ENCODE data around the gene ZDHHC3. TPM values are rescaled to one million over a fixed set of nuclear protein-coding genes. Genes with fewer than 3 reads are reported as not detected.

The ZDHHC3 gene
- total RNA-seq, 3 donors from 2014 or later: 33.6 to 44.5 (median 34.6) TPM

GRCh38 chr3:44893097-44893496 is 82.9 kb downstream of the ZDHHC3 start:
- no peaks in the 10 kb centered on the region for H3K36me3 Mint-ChIP-seq (ENCODE audit: insufficient read depth)
- no peak for ATAC-seq

GRCh38 chr3:44892689-44893088 is 83.3 kb downstream of the ZDHHC3 start:
- H3K27me3 Mint-ChIP-seq (ENCODE audit: low read depth): peaks cover 2% of the 10 kb centered on the region
- H3K4me3 Mint-ChIP-seq: no peak overlapping the region
- ATAC-seq (no peak), DNase-seq (no peak)
- no peaks in the 10 kb centered on the region for H3K36me3 Mint-ChIP-seq (ENCODE audit: insufficient read depth)
- H3K4me1 Mint-ChIP-seq (ENCODE audit: low read depth): no peaks in the 10 kb centered on the region
- H3K9me3 Mint-ChIP-seq: no peaks in the 10 kb centered on the region

More at GRCh38 chr3:44893097-44893496, 82.9 kb downstream of the ZDHHC3 start:
- no peak for DNase-seq
- Mint-ChIP-seq H3K4me1 (ENCODE audit: low read depth) (no peaks in the 10 kb centered on the region), H3K27me3 (ENCODE audit: low read depth) (peaks cover 2% of the 10 kb centered on the region), H3K4me3 (no peak overlapping the region), H3K9me3 (no peaks in the 10 kb centered on the region)

GRCh38 chr3:44890852-44891251 is 85.1 kb downstream of the ZDHHC3 start:
- Mint-ChIP-seq H3K4me3 (no peak overlapping the region), H3K36me3 (ENCODE audit: insufficient read depth) (no peaks in the 10 kb centered on the region), H3K27me3 (ENCODE audit: low read depth) (peaks cover 5% of the 10 kb centered on the region), H3K9me3 (no peaks in the 10 kb centered on the region), H3K4me1 (ENCODE audit: low read depth) (no peaks in the 10 kb centered on the region)
- DNase-seq (no peak), ATAC-seq (no peak)

GRCh38 chr3:44890258-44890657 is 85.7 kb downstream of the ZDHHC3 start:
- no peak overlapping the region for H3K4me3 Mint-ChIP-seq
- no peaks in the 10 kb centered on the region for H3K4me1 Mint-ChIP-seq (ENCODE audit: low read depth)
- H3K9me3 Mint-ChIP-seq: no peaks in the 10 kb centered on the region
- DNase-seq: no peak
- H3K36me3 Mint-ChIP-seq (ENCODE audit: insufficient read depth): no peaks in the 10 kb centered on the region
- H3K27me3 Mint-ChIP-seq (ENCODE audit: low read depth): peaks cover 5% of the 10 kb centered on the region
- ATAC-seq: no peak

GRCh38 chr3:44887101-44887500 is 88.9 kb downstream of the ZDHHC3 start:
- H3K4me3 Mint-ChIP-seq: no peak overlapping the region
- ATAC-seq: no peak
- no peaks in the 10 kb centered on the region for H3K36me3 Mint-ChIP-seq (ENCODE audit: insufficient read depth)

GRCh38 chr3:44886561-44886960 is 89.4 kb downstream of the ZDHHC3 start:
- Mint-ChIP-seq H3K4me1 (ENCODE audit: low read depth) (no peaks in the 10 kb centered on the region), H3K36me3 (ENCODE audit: insufficient read depth) (no peaks in the 10 kb centered on the region), H3K27me3 (ENCODE audit: low read depth) (peaks cover 12% of the 10 kb centered on the region), H3K9me3 (no peaks in the 10 kb centered on the region), H3K4me3 (no peak overlapping the region)
- no peak for DNase-seq
- ATAC-seq: no peak

More at GRCh38 chr3:44887101-44887500, 88.9 kb downstream of the ZDHHC3 start:
- Mint-ChIP-seq H3K4me1 (ENCODE audit: low read depth) (no peaks in the 10 kb centered on the region), H3K9me3 (no peaks in the 10 kb centered on the region), H3K27me3 (ENCODE audit: low read depth) (peaks cover 12% of the 10 kb centered on the region)
- DNase-seq: no peak

GRCh38 chr3:44885618-44886017 is 90.4 kb downstream of the ZDHHC3 start:
- H3K4me3 Mint-ChIP-seq: no peak overlapping the region
- no peaks in the 10 kb centered on the region for H3K9me3 Mint-ChIP-seq
- H3K36me3 Mint-ChIP-seq (ENCODE audit: insufficient read depth): no peaks in the 10 kb centered on the region
- H3K4me1 Mint-ChIP-seq (ENCODE audit: low read depth): no peaks in the 10 kb centered on the region
- ATAC-seq: no peak
- peaks cover 12% of the 10 kb centered on the region for H3K27me3 Mint-ChIP-seq (ENCODE audit: low read depth)
- no peak for DNase-seq

- H3K27me3 Mint-ChIP-seq (ENCODE audit: low read depth): peaks cover 10% of the 10 kb centered on the region
- H3K4me1 Mint-ChIP-seq (ENCODE audit: low read depth): no peaks in the 10 kb centered on the region
- H3K9me3 Mint-ChIP-seq: no peaks in the 10 kb centered on the region
- H3K36me3 Mint-ChIP-seq (ENCODE audit: insufficient read depth): no peaks in the 10 kb centered on the region
- no peak overlapping the region for H3K4me3 Mint-ChIP-seq
- ATAC-seq (no peak), DNase-seq (no peak)
Measured at GRCh38 chr3:44883999-44884431, 92.0 kb downstream of the ZDHHC3 start.

- H3K36me3 Mint-ChIP-seq (ENCODE audit: insufficient read depth): no peaks in the 10 kb centered on the region
- H3K27me3 Mint-ChIP-seq (ENCODE audit: low read depth): peaks cover 10% of the 10 kb centered on the region
- no peaks in the 10 kb centered on the region for H3K9me3 Mint-ChIP-seq
- DNase-seq (no peak), ATAC-seq (no peak)
- no peaks in the 10 kb centered on the region for H3K4me1 Mint-ChIP-seq (ENCODE audit: low read depth)
- no peak overlapping the region for H3K4me3 Mint-ChIP-seq
Measured at GRCh38 chr3:44883213-44883955, 92.6 kb downstream of the ZDHHC3 start.

GRCh38 chr3:44880284-44880683 is 95.7 kb downstream of the ZDHHC3 start:
- ATAC-seq (no peak), DNase-seq (no peak)
- H3K4me3 Mint-ChIP-seq: no peak overlapping the region
- no peaks in the 10 kb centered on the region for H3K4me1 Mint-ChIP-seq (ENCODE audit: low read depth)
- H3K36me3 Mint-ChIP-seq (ENCODE audit: insufficient read depth): no peaks in the 10 kb centered on the region
- H3K27me3 Mint-ChIP-seq (ENCODE audit: low read depth): peaks cover 7% of the 10 kb centered on the region
- H3K9me3 Mint-ChIP-seq: no peaks in the 10 kb centered on the region

GRCh38 chr3:44877333-44877732 is 98.6 kb downstream of the ZDHHC3 start:
- Mint-ChIP-seq H3K4me1 (ENCODE audit: low read depth) (no peaks in the 10 kb centered on the region), H3K27me3 (ENCODE audit: low read depth) (no peaks in the 10 kb centered on the region), H3K36me3 (ENCODE audit: insufficient read depth) (no peaks in the 10 kb centered on the region), H3K4me3 (no peak overlapping the region), H3K9me3 (no peaks in the 10 kb centered on the region)
- DNase-seq: no peak
- no peak for ATAC-seq

GRCh38 chr3:44875596-44875995 is 100.4 kb downstream of the ZDHHC3 start:
- H3K4me3 Mint-ChIP-seq: no peak overlapping the region
- ATAC-seq (no peak), DNase-seq (no peak)
- no peaks in the 10 kb centered on the region for H3K4me1 Mint-ChIP-seq (ENCODE audit: low read depth)
- H3K36me3 Mint-ChIP-seq (ENCODE audit: insufficient read depth): no peaks in the 10 kb centered on the region
- H3K27me3 Mint-ChIP-seq (ENCODE audit: low read depth): no peaks in the 10 kb centered on the region
- H3K9me3 Mint-ChIP-seq: no peaks in the 10 kb centered on the region

Other genes with a start within 250 kb of the ZDHHC3 start
- 1 to 10 TPM; 2.2 to 3.0 (median 2.5) TPM for gene ZNF501, start 246.5 kb downstream of the ZDHHC3 start, total RNA-seq
- 10 to 100 TPM; 35.5 to 42.2 (median 40.7) TPM for gene KIAA1143, start 214.6 kb downstream of the ZDHHC3 start, total RNA-seq
- 1 to 10 TPM; 4.7 to 6.2 (median 6.1) TPM for gene KIF15, start 214.4 kb downstream of the ZDHHC3 start, total RNA-seq
- 1 to 10 TPM; 4.9 to 6.1 (median 5.5) TPM for gene TMEM42, start 114.3 kb downstream of the ZDHHC3 start, total RNA-seq
- gene TGM4, start 101.6 kb downstream of the ZDHHC3 start, total RNA-seq: not detected
- 10 to 100 TPM; 75.4 to 88.8 (median 83.4) TPM for gene EXOSC7, start 70 bp upstream of the ZDHHC3 start, total RNA-seq
- gene CLEC3B, start 50.1 kb upstream of the ZDHHC3 start, total RNA-seq: under 1 TPM; 0.30 to 0.40 (median 0.38) TPM
- gene CDCP1, start 170.2 kb upstream of the ZDHHC3 start, total RNA-seq: 1 to 10 TPM in 2 of 3 donors, under 1 TPM in 1; 0.63 to 2.3 (median 1.0) TPM

Data from activated T-cell treated with anti-CD3 and anti-CD28 coated beads, Interleukin-2, amount 50 U/mL, for 4 hours (primary cell).